A549 (cell line): Measurements from ENCODE around the gene ANKRD33.

Experiments
- JUN ChIP-seq, 2 experiments: fragments of >200 bp; sonication (Bioruptor Twin); formaldehyde crosslinking; IDR thresholded peaks; 2 replicates in 1 of 2; 3 replicates in 1 of 2; pipeline ENCODE4 v1.6.1; 2016 to 2017
- JUNB ChIP-seq: fragments of >200 bp; sonication (Bioruptor Twin); formaldehyde crosslinking; IDR thresholded peaks from 2 replicates; pipeline ENCODE4 v1.6.1; 2016
- KDM5A ChIP-seq: fragments of 200-600 bp; sonication (generic); IDR thresholded peaks from 2 replicates; pipeline ENCODE4 v1.6.1; 2016; ENCODE audit warnings: antibody characterized with exemption, mild to moderate bottlenecking
- MAFK ChIP-seq: fragments of 450-650 bp; IDR thresholded peaks from 2 replicates; pipeline ENCODE4 v1.6.1; 2014; ENCODE audit not compliant: partially characterized antibody
- POLR2AphosphoS2 ChIP-seq: conservative IDR thresholded peaks from 2 replicates; pipeline ENCODE4 v1.6.1; 2012; ENCODE audit warnings: low read length, improper control_type of control experiment, inconsistent platforms
- TFCP2L1 ChIP-seq: fragments of 250-450 bp; sonication (Bioruptor Pico); IDR thresholded peaks from 2 replicates; pipeline ENCODE4 v1.5.0; 2021; ENCODE audit warnings: mild to moderate bottlenecking
- TF ChIP-seq, protein P1 (sequence below): fragments of >200 bp; sonication (Bioruptor Twin); formaldehyde crosslinking; IDR thresholded peaks from 3 replicates; pipeline ENCODE4 v1.5.1; 2016
- TF ChIP-seq, protein P2 (sequence below): fragments of 200-600 bp; sonication (generic); IDR thresholded peaks from 2 replicates; pipeline ENCODE4 v1.6.1; 2016; ENCODE audit warnings: antibody characterized with exemption, mild to moderate bottlenecking, moderate library complexity

DNA sequence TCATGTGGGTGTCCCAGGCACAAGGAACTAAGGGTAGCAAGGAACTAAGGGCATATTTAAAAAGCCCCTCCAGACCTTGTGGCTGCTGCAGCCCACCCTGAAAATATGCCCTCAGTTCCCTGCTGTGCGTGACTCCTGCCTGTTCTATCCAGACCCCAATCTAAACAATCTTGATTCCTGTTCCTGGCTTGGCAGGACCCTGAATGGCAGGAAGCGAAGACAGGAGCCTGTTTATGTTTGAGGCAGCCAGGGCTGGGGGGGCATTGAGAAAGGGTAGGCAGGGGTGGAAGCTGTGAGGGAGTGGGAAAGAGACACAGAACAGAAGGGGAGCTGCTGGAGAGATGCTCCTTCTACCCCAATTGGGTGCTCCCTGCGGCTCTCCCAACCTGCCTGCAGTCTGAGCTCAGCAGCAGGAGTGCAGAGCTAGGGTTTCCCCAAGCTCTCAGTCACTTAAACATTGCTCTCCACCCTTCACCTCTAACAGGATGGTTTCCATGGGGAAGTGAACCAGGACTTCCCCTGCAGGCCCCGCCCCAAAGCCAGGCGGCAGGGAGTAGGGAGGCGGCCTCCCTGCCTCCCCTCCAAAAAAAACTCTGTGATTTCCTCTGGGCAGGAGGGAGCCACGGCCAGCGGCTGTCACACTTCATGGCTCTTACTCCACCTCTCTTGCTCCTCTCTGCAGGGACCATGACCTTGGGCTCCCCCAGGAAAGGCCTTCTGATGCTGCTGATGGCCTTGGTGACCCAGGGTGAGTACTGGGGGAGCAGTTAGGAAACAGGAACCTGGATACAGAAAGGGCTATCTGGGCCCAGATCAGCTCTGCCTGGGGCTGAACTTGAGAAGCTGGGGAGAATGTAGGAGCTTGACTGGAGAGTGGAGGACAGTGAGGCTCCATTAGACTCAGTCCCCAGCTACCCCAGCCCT, 24.1 kb downstream of the ANKRD33 start:
- TF ChIP-seq, protein P1, sequence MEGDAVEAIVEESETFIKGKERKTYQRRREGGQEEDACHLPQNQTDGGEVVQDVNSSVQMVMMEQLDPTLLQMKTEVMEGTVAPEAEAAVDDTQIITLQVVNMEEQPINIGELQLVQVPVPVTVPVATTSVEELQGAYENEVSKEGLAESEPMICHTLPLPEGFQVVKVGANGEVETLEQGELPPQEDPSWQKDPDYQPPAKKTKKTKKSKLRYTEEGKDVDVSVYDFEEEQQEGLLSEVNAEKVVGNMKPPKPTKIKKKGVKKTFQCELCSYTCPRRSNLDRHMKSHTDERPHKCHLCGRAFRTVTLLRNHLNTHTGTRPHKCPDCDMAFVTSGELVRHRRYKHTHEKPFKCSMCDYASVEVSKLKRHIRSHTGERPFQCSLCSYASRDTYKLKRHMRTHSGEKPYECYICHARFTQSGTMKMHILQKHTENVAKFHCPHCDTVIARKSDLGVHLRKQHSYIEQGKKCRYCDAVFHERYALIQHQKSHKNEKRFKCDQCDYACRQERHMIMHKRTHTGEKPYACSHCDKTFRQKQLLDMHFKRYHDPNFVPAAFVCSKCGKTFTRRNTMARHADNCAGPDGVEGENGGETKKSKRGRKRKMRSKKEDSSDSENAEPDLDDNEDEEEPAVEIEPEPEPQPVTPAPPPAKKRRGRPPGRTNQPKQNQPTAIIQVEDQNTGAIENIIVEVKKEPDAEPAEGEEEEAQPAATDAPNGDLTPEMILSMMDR = no peak
- no peak for TF ChIP-seq TFCP2L1 (CRISPR knock-in tag)
- TF ChIP-seq KDM5A = no peak
- no peak for TF ChIP-seq MAFK
- no peak for TF ChIP-seq POLR2AphosphoS2
- no peak for TF ChIP-seq JUNB
- no peak for TF ChIP-seq JUN (IDR thresholded peaks at IDR 0.05)
- TF ChIP-seq, protein P2, sequence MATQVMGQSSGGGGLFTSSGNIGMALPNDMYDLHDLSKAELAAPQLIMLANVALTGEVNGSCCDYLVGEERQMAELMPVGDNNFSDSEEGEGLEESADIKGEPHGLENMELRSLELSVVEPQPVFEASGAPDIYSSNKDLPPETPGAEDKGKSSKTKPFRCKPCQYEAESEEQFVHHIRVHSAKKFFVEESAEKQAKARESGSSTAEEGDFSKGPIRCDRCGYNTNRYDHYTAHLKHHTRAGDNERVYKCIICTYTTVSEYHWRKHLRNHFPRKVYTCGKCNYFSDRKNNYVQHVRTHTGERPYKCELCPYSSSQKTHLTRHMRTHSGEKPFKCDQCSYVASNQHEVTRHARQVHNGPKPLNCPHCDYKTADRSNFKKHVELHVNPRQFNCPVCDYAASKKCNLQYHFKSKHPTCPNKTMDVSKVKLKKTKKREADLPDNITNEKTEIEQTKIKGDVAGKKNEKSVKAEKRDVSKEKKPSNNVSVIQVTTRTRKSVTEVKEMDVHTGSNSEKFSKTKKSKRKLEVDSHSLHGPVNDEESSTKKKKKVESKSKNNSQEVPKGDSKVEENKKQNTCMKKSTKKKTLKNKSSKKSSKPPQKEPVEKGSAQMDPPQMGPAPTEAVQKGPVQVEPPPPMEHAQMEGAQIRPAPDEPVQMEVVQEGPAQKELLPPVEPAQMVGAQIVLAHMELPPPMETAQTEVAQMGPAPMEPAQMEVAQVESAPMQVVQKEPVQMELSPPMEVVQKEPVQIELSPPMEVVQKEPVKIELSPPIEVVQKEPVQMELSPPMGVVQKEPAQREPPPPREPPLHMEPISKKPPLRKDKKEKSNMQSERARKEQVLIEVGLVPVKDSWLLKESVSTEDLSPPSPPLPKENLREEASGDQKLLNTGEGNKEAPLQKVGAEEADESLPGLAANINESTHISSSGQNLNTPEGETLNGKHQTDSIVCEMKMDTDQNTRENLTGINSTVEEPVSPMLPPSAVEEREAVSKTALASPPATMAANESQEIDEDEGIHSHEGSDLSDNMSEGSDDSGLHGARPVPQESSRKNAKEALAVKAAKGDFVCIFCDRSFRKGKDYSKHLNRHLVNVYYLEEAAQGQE = no peak
